Measurements from ENCODE around the gene LIN37.
"Not testable (repeated sequence)": the region's sequence is repeated elsewhere in the genome, so short reads cannot be mapped to it uniquely, and the experiment has no call there.

Gene LIN37

GRCh38 chr19:35789978-35790944 lies 41.9 kb downstream of the LIN37 start:
- Histone ChIP-seq H3K9me3 (ENCODE audit: control insufficient read depth in 1 of 2, low read length in 2 of 2) (no peaks in the 10 kb centered on the region), H3K4me1 (ENCODE audit: control insufficient read depth in 1 of 2, insufficient read depth in 2 of 2, low read length in 2 of 2) (no peaks in the 10 kb centered on the region), H3K27me3 (ENCODE audit: low read depth, low read length) (no peaks in the 10 kb centered on the region), H3K4me3 (ENCODE audit: low read depth in 1 of 2, low read length in 2 of 2) (no peak overlapping the region), H3K27ac (ENCODE audit: low read length) (no peak overlapping the region), H3K36me3 (ENCODE audit: control insufficient read depth in 1 of 2, insufficient read depth in 2 of 2, low read length in 2 of 2) (peaks cover 0 to 2% of the 10 kb centered on the region in 2 donors)

DNA sequence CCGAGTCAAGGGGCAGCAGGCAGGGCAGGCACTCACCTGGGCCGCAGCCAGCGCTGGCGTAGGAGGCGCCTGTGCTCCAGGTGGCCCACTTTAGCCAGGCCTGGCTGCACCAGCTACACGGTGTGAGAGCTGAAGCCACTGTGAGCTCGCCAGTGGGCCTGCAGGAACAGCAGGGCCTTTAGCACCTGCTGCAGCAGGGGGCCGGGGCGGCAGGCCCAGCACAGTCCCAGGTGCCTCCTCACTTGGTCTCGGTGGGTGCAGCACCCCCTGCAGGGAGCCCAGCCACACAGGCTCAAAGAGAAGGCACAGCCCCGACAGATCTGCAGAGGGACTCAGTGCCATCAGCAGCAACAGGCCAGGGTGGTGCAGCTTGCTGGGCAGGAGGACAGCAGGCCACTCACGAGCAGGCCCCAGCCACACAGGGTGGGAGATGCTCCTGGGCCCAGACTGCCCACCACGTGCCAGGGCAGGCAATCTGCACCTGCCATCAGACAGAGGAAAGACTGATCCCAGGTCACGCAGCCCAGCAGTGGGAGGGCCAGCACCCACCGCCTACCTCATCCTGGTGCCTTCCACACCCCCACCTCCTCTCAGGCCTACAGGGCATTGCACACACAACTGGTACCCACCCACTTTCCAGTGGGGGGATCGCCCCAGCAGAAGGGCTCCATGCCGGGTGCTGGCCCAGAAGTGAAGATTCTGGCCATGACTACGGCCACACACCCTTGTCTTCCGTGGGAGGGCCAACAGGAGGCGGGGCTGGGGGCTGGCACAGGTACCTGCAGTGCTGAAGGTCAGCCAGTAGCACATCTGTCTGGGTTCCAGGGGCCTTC lies 42.8 kb downstream of the LIN37 start:
- no peaks in the 10 kb centered on the region for H3K36me3 ChIP-seq (ENCODE audit: control insufficient read depth in 1 of 2, insufficient read depth in 2 of 2, low read length in 2 of 2)
- H3K27me3 ChIP-seq (ENCODE audit: low read depth, low read length) = no peaks in the 10 kb centered on the region
- H3K4me1 ChIP-seq (ENCODE audit: control insufficient read depth in 1 of 2, insufficient read depth in 2 of 2, low read length in 2 of 2) = no peaks in the 10 kb centered on the region
- H3K27ac ChIP-seq (ENCODE audit: low read length) = no peak overlapping the region
- H3K4me3 ChIP-seq (ENCODE audit: low read depth in 1 of 2, low read length in 2 of 2) = no peak overlapping the region
- no peaks in the 10 kb centered on the region for H3K9me3 ChIP-seq (ENCODE audit: control insufficient read depth in 1 of 2, low read length in 2 of 2)

DNA sequence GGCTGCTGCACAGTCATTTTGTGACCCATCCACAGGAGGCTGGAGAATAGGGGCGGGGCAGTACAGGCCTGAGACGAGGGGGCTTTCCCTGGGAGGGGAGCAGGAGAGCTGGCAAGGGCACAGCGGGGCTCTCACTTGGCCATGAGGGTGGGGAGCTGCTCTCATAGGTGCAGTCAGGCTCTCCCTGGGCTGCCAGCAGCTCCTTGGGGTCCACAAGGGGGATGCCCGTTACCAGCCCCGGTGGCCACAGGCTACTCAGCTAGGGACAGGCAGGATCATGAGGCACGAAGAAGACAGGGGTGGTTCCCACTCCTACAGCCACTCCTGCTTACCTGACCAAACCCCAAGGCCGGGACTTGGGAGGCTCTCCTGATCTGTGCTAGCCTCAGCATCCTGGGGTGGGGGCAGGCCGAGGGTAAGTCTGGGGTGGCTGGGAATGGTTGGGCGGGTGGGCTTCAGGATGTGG lies 43.5 kb downstream of the LIN37 start:
- H3K27ac ChIP-seq (ENCODE audit: low read length) = no peak overlapping the region
- peaks cover 6% of the 10 kb centered on the region for H3K27me3 ChIP-seq (ENCODE audit: low read depth, low read length)
- H3K4me3 ChIP-seq (ENCODE audit: low read depth in 1 of 2, low read length in 2 of 2) = no peak overlapping the region
- H3K36me3 ChIP-seq (ENCODE audit: control insufficient read depth in 1 of 2, insufficient read depth in 2 of 2, low read length in 2 of 2) = no peaks in the 10 kb centered on the region
- no peaks in the 10 kb centered on the region for H3K4me1 ChIP-seq (ENCODE audit: control insufficient read depth in 1 of 2, insufficient read depth in 2 of 2, low read length in 2 of 2)
- no peaks in the 10 kb centered on the region for H3K9me3 ChIP-seq (ENCODE audit: control insufficient read depth in 1 of 2, low read length in 2 of 2)

DNA sequence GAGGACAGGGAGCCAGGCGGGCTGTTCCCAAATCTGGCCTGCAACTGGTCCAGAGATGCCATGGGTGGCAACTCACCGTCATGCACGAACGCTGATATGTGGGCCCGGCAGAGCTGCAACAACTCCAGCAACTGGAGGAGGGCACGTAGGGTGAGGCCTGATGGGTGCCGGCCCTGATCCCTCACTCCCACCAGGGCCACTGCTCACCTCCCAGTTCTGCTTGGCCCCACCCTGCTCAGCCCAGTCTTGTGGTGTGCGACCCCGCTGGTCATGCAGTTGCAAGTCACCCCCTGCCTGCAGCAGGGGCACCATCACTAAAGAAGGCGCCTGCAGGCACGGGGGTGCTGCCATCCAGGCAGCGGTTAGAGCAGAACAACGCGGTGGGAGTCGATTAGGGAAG lies 43.9 kb downstream of the LIN37 start:
- Histone ChIP-seq H3K4me3 (ENCODE audit: low read depth in 1 of 2, low read length in 2 of 2) (no peak overlapping the region), H3K27me3 (ENCODE audit: low read depth, low read length) (peaks cover 10% of the 10 kb centered on the region), H3K4me1 (ENCODE audit: control insufficient read depth in 1 of 2, insufficient read depth in 2 of 2, low read length in 2 of 2) (no peaks in the 10 kb centered on the region), H3K36me3 (ENCODE audit: control insufficient read depth in 1 of 2, insufficient read depth in 2 of 2, low read length in 2 of 2) (no peaks in the 10 kb centered on the region), H3K27ac (ENCODE audit: low read length) (no peak overlapping the region), H3K9me3 (ENCODE audit: control insufficient read depth in 1 of 2, low read length in 2 of 2) (no peaks in the 10 kb centered on the region)

DNA sequence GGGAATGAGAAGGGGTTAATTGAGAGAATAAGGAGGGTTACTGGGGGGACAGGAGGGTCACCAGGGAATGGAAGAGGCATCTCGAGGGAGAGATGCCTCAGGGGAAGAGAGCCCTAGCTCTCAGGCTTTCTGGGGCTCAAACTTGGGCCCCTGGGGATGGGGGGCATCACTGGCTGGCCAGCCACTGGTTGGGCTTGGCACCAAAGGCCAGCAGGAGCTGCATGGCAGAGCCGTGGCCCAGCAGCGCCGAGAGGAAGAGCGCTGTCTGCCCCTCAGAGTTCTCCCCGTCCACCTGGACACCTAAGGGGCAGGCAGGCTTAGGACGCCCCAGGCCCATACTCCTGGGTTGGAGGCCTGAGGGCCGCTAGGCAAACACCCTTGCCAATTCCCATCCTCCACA lies 44.5 kb downstream of the LIN37 start:
- no peaks in the 10 kb centered on the region for H3K36me3 ChIP-seq (ENCODE audit: control insufficient read depth in 1 of 2, insufficient read depth in 2 of 2, low read length in 2 of 2)
- H3K27me3 ChIP-seq (ENCODE audit: low read depth, low read length) = peaks cover 10% of the 10 kb centered on the region
- no peaks in the 10 kb centered on the region for H3K9me3 ChIP-seq (ENCODE audit: control insufficient read depth in 1 of 2, low read length in 2 of 2)
- H3K27ac ChIP-seq (ENCODE audit: low read length) = no peak overlapping the region
- no peaks in the 10 kb centered on the region for H3K4me1 ChIP-seq (ENCODE audit: control insufficient read depth in 1 of 2, insufficient read depth in 2 of 2, low read length in 2 of 2)
- no peak overlapping the region for H3K4me3 ChIP-seq (ENCODE audit: low read depth in 1 of 2, low read length in 2 of 2)

DNA sequence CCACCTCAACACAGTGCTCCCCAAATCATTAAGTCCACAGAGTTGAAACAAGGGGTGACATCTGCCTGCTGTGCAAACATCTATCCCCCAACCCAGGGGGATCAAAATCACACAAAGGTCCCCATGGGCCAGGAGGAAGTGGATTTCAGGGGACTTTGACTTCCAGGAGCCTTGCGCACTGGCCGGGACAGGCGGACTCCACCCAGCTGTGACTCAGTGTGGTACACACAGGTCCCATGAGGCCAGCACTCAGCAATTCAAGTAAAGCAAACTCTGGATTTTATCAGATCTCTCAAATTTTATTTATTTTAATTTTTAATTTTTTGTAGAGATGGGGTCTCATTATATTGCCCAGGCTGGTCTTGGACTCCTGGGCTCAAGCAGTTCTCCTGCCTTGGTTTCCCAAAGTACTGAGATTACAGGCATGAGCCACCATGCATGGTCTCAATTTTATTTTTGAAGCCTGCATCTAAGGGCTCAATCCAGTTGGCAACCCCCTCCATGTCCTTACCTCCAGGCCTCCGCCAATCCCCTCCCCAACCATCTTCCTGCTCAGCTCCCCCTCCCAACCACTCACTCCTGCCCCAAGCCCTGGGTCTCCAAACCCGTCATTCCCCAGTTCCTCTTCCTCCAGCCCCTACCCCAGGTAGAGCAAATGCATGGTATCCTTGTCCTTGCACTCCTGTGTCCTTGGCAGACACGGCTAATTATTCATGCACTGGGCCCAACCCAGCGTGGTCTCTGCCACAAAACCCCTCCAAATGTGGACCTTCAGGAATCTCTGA lies 45.2 kb downstream of the LIN37 start:
- peaks cover 10% of the 10 kb centered on the region for H3K27me3 ChIP-seq (ENCODE audit: low read depth, low read length)
- H3K9me3 ChIP-seq (ENCODE audit: control insufficient read depth in 1 of 2, low read length in 2 of 2) = no peaks in the 10 kb centered on the region

DNA sequence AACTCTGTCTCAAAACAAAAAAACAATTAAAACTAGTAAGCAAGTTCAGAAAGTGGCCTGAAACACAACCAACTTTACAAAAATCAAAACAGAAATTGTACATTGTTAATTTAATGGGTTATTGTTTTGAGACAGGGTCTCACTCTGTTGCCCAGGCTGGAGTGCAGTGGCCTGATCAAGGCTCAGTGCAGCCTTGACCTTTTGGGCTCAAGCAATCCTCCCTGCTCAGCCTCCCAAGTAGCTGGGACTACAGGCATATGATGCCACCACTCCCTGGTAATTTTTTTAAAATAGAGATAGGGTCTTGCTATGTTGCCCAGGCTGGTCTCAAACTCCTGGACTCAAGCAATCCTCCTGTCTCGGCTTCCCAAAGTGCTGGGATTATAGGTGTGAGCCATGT lies 47.2 kb downstream of the LIN37 start:
- not testable (repeated sequence) for H3K9me3 ChIP-seq (ENCODE audit: control insufficient read depth in 1 of 2, low read length in 2 of 2); H3K27ac ChIP-seq (ENCODE audit: low read length); H3K4me3 ChIP-seq (ENCODE audit: low read depth in 1 of 2, low read length in 2 of 2); H3K36me3 ChIP-seq (ENCODE audit: control insufficient read depth in 1 of 2, insufficient read depth in 2 of 2, low read length in 2 of 2); H3K27me3 ChIP-seq (ENCODE audit: low read depth, low read length); H3K4me1 ChIP-seq (ENCODE audit: control insufficient read depth in 1 of 2, insufficient read depth in 2 of 2, low read length in 2 of 2)

More for the DNA sequence above, 45.2 kb downstream of the LIN37 start:
- Histone ChIP-seq H3K27ac (ENCODE audit: low read length) (no peak overlapping the region), H3K36me3 (ENCODE audit: control insufficient read depth in 1 of 2, insufficient read depth in 2 of 2, low read length in 2 of 2) (no peaks in the 10 kb centered on the region), H3K4me3 (ENCODE audit: low read depth in 1 of 2, low read length in 2 of 2) (no peak overlapping the region), H3K4me1 (ENCODE audit: control insufficient read depth in 1 of 2, insufficient read depth in 2 of 2, low read length in 2 of 2) (no peaks in the 10 kb centered on the region)

GRCh38 chr19:35796645-35797542 lies 48.5 kb downstream of the LIN37 start:
- H3K9me3 ChIP-seq (ENCODE audit: control insufficient read depth in 1 of 2, low read length in 2 of 2) = no peaks in the 10 kb centered on the region
- H3K4me3 ChIP-seq (ENCODE audit: low read depth in 1 of 2, low read length in 2 of 2) = no peak overlapping the region
- H3K27me3 ChIP-seq (ENCODE audit: low read depth, low read length) = peaks cover 10% of the 10 kb centered on the region

GRCh38 chr19:35797663-35798062 lies 49.3 kb downstream of the LIN37 start:
- Histone ChIP-seq H3K36me3 (ENCODE audit: control insufficient read depth in 1 of 2, insufficient read depth in 2 of 2, low read length in 2 of 2) (no peaks in the 10 kb centered on the region), H3K27me3 (ENCODE audit: low read depth, low read length) (peaks cover 10% of the 10 kb centered on the region), H3K4me1 (ENCODE audit: control insufficient read depth in 1 of 2, insufficient read depth in 2 of 2, low read length in 2 of 2) (no peaks in the 10 kb centered on the region), H3K27ac (ENCODE audit: low read length) (no peak overlapping the region), H3K9me3 (ENCODE audit: control insufficient read depth in 1 of 2, low read length in 2 of 2) (no peaks in the 10 kb centered on the region), H3K4me3 (ENCODE audit: low read depth in 1 of 2, low read length in 2 of 2) (no peak overlapping the region)

More at GRCh38 chr19:35796645-35797542, 48.5 kb downstream of the LIN37 start:
- Histone ChIP-seq H3K27ac (ENCODE audit: low read length) (no peak overlapping the region), H3K36me3 (ENCODE audit: control insufficient read depth in 1 of 2, insufficient read depth in 2 of 2, low read length in 2 of 2) (no peaks in the 10 kb centered on the region), H3K4me1 (ENCODE audit: control insufficient read depth in 1 of 2, insufficient read depth in 2 of 2, low read length in 2 of 2) (no peaks in the 10 kb centered on the region)

- H3K4me1 ChIP-seq (ENCODE audit: control insufficient read depth in 1 of 2, insufficient read depth in 2 of 2, low read length in 2 of 2) = no peaks in the 10 kb centered on the region
- peaks cover 4% of the 10 kb centered on the region for H3K27me3 ChIP-seq (ENCODE audit: low read depth, low read length)
- no peak overlapping the region for H3K4me3 ChIP-seq (ENCODE audit: low read depth in 1 of 2, low read length in 2 of 2)
- H3K36me3 ChIP-seq (ENCODE audit: control insufficient read depth in 1 of 2, insufficient read depth in 2 of 2, low read length in 2 of 2) = no peaks in the 10 kb centered on the region
- no peak overlapping the region for H3K27ac ChIP-seq (ENCODE audit: low read length)
- H3K9me3 ChIP-seq (ENCODE audit: control insufficient read depth in 1 of 2, low read length in 2 of 2) = no peaks in the 10 kb centered on the region
Measured at GRCh38 chr19:35801828-35802227, 53.5 kb downstream of the LIN37 start.

All from muscle layer of duodenum (tissue), 2 donors.